ENCODE results near the gene FAT1. TPM values are rescaled to one million over a fixed set of nuclear protein-coding genes. Genes with fewer than 3 reads are reported as not detected.

FAT1 gene
- total and polyA plus RNA-seq, 9 of the 15 experiments (the other 6 are each of a cell fraction or from before 2014, with no cell fraction given) = 6.0 to 38.4 (median 21.4) TPM

- peak; percentile 88 for TF ChIP-seq ARID1B (IDR thresholded peaks at IDR 0.05)
- peak; percentile 22; the same call in 1 of the 2 replicates for TF ChIP-seq TRIM28 (IDR thresholded peaks at IDR 0.05)
- TF ChIP-seq CAMTA2 (CRISPR knock-in tag; conservative IDR thresholded peaks at IDR 0.05) = no peak
- TF ChIP-seq, protein P1, sequence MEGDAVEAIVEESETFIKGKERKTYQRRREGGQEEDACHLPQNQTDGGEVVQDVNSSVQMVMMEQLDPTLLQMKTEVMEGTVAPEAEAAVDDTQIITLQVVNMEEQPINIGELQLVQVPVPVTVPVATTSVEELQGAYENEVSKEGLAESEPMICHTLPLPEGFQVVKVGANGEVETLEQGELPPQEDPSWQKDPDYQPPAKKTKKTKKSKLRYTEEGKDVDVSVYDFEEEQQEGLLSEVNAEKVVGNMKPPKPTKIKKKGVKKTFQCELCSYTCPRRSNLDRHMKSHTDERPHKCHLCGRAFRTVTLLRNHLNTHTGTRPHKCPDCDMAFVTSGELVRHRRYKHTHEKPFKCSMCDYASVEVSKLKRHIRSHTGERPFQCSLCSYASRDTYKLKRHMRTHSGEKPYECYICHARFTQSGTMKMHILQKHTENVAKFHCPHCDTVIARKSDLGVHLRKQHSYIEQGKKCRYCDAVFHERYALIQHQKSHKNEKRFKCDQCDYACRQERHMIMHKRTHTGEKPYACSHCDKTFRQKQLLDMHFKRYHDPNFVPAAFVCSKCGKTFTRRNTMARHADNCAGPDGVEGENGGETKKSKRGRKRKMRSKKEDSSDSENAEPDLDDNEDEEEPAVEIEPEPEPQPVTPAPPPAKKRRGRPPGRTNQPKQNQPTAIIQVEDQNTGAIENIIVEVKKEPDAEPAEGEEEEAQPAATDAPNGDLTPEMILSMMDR (IDR thresholded peaks at IDR 0.05 in 2 of 3, conservative IDR thresholded peaks at IDR 0.05 in 1 of 3; ENCODE audit: insufficient read depth in 2 of 3, low read depth in 1 of 3, low read length in 3 of 3) = peak in 1 of 3 experiments; percentile 29; a peak in 1 of 6 replicates
- peak; percentile 92 for TF ChIP-seq ZEB2 (IDR thresholded peaks at IDR 0.05)
- no peak for TF ChIP-seq JUND (IDR thresholded peaks at IDR 0.05; ENCODE audit: borderline replicate concordance, low read depth, low read length)
- peak; percentile 49; the same call in 1 of the 3 replicates for TF ChIP-seq JUND (tag; IDR thresholded peaks at IDR 0.05; ENCODE audit: borderline replicate concordance, low read depth, low read length)
- TF ChIP-seq BRCA1 (IDR thresholded peaks at IDR 0.05) = no peak
- no peak for TF ChIP-seq BRCA1 (CRISPR knock-in tag; IDR thresholded peaks at IDR 0.05)
- TF ChIP-seq ZNF263 (CRISPR knock-in tag; IDR thresholded peaks at IDR 0.05; ENCODE audit: borderline replicate concordance) = peak; percentile 8; the same call in 1 of the 2 replicates
- no peak for TF ChIP-seq RFX5 (IDR thresholded peaks at IDR 0.05; ENCODE audit: low read depth, low read length)
- peak; percentile 71 for TF ChIP-seq ZNF316 (IDR thresholded peaks at IDR 0.05)
- no peak for TF ChIP-seq IRF2 (CRISPR knock-in tag; IDR thresholded peaks at IDR 0.05)
- TF ChIP-seq E2F6 (IDR thresholded peaks at IDR 0.05; ENCODE audit: borderline replicate concordance in 1 of 2, extremely low read depth in 1 of 2, insufficient read depth in 1 of 2, insufficient read length in 1 of 2, low read depth in 1 of 2, low read length in 1 of 2, poor library complexity in 1 of 2, severe bottlenecking in 1 of 2) = peak in 1 of 2 experiments; percentile 18
- TF ChIP-seq GABPB2 (CRISPR knock-in tag; conservative IDR thresholded peaks at IDR 0.05) = no peak
- TF ChIP-seq ETV1 (tag; conservative IDR thresholded peaks at IDR 0.05; ENCODE audit: low read depth) = peak; percentile 46
- peak; percentile 82 for TF ChIP-seq C11orf30 (IDR thresholded peaks at IDR 0.05; ENCODE audit: low read depth)
- TF ChIP-seq POLR2AphosphoS5 (IDR thresholded peaks at IDR 0.05; ENCODE audit: control insufficient read depth, insufficient read depth, low read depth, low read length) = peak; percentile 68; the same call in 1 of the 2 replicates
- TF ChIP-seq CBFA2T2 (conservative IDR thresholded peaks at IDR 0.05) = peak; percentile 76
- peak; percentile 68 for TF ChIP-seq PML (IDR thresholded peaks at IDR 0.05; ENCODE audit: low read length)
- TF ChIP-seq ELF2 (CRISPR knock-in tag; IDR thresholded peaks at IDR 0.05) = no peak
- peak; percentile 53 for TF ChIP-seq POLR2B (IDR thresholded peaks at IDR 0.05; ENCODE audit: low read depth, partially characterized antibody)
- TF ChIP-seq L3MBTL2 (IDR thresholded peaks at IDR 0.05) = peak; percentile 56
- TF ChIP-seq SAP30 (IDR thresholded peaks at IDR 0.05; ENCODE audit: borderline replicate concordance, insufficient read depth, low read depth, low read length, poor library complexity, severe bottlenecking) = no peak
- TF ChIP-seq FOXP4 (CRISPR knock-in tag; IDR thresholded peaks at IDR 0.05; ENCODE audit: borderline replicate concordance) = no peak
These were observed 185.7 kb downstream of the FAT1 start (continued) for GRCh38 chr4:186537843-186538521.
